Measurements from ENCODE around the gene VSTM4. TPM values are rescaled to one million over a fixed set of nuclear protein-coding genes. Genes with fewer than 3 reads are reported as not detected.

VSTM4 gene
- total RNA-seq, 2 donors from 2014 or later = 0.06 to 0.13 TPM

DNA sequence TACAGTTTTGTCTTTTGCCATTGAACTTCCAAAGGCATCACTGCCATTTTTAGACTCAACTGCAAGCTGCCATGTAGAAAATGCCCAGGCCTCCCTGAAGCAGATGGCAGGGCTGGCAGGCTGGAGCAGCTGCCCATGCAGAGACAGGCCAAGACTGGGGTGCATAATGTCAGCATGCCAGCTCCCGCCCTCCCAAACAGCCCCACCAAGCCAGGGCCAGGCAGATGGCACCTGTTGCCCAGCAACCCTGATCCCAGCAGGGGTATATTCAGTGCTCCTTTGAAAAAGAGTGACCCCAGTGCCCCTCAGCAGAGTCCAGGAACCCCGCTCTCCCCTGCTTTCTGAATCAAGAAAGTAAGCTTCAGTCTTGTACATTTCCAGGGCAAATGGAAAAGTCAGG is 32.6 kb downstream of the VSTM4 start:
- Mint-ChIP-seq H3K9me3 (peaks cover 14% of the 10 kb centered on the region), H3K4me1 (peaks cover 7% of the 10 kb centered on the region)

GRCh38 chr10:49081547-49082275 is 33.6 kb downstream of the VSTM4 start:
- peaks cover 4% of the 10 kb centered on the region for H3K9me3 Mint-ChIP-seq
- H3K27ac Mint-ChIP-seq = no peak overlapping the region
- H3K27me3 Mint-ChIP-seq = no peaks in the 10 kb centered on the region
- peaks cover 10% of the 10 kb centered on the region for H3K4me1 Mint-ChIP-seq
- no peak overlapping the region for H3K4me3 Mint-ChIP-seq
- no peak for ATAC-seq (replicated peaks)
- H3K36me3 Mint-ChIP-seq (ENCODE audit: low read depth) = no peaks in the 10 kb centered on the region

More for the DNA sequence above, 32.6 kb downstream of the VSTM4 start:
- Mint-ChIP-seq H3K27ac (no peak overlapping the region), H3K27me3 (no peaks in the 10 kb centered on the region), H3K36me3 (ENCODE audit: low read depth) (no peaks in the 10 kb centered on the region), H3K4me3 (no peak overlapping the region)
- ATAC-seq (replicated peaks) = no peak

- no peak for ATAC-seq (replicated peaks)
- peaks cover 10% of the 10 kb centered on the region for H3K4me1 Mint-ChIP-seq
- H3K27ac Mint-ChIP-seq = no peak overlapping the region
- H3K27me3 Mint-ChIP-seq = peaks cover 4% of the 10 kb centered on the region
- no peak overlapping the region for H3K4me3 Mint-ChIP-seq
- H3K36me3 Mint-ChIP-seq (ENCODE audit: low read depth) = no peaks in the 10 kb centered on the region
- H3K9me3 Mint-ChIP-seq = no peaks in the 10 kb centered on the region
These were observed 34.4 kb downstream of the VSTM4 start for GRCh38 chr10:49080965-49081364.

GRCh38 chr10:49080071-49080470 is 35.3 kb downstream of the VSTM4 start:
- peak; percentile 33 for ATAC-seq (replicated peaks)
- Mint-ChIP-seq H3K9me3 (no peaks in the 10 kb centered on the region), H3K27me3 (peaks cover 4% of the 10 kb centered on the region), H3K36me3 (ENCODE audit: low read depth) (no peaks in the 10 kb centered on the region), H3K4me3 (peak overlapping the region; percentile 15), H3K4me1 (peaks cover 10% of the 10 kb centered on the region), H3K27ac (peak overlapping the region; percentile 68)

DNA sequence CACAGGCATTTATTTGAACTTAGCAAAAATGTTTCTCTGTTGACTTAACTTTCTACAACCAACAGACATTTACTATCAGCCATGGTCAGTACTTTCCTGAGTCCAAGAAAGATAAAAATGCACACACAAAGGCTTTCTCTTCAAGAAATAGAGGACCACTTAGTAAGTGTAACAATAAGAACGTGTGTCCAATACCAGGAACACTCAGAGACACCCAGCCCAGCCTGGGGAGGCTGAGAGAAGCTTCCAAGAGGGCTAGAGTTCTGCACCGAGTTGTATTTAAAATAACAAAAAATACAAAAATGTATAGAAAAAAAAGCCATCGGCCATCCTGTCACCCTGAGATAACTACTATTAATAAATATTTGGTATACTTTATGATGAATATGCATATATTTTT is 35.8 kb downstream of the VSTM4 start:
- H3K27ac Mint-ChIP-seq = no peak overlapping the region
- H3K9me3 Mint-ChIP-seq = no peaks in the 10 kb centered on the region
- no peak for ATAC-seq (replicated peaks)
- H3K27me3 Mint-ChIP-seq = peaks cover 4% of the 10 kb centered on the region
- no peak overlapping the region for H3K4me3 Mint-ChIP-seq
- H3K36me3 Mint-ChIP-seq (ENCODE audit: low read depth) = no peaks in the 10 kb centered on the region
- H3K4me1 Mint-ChIP-seq = peaks cover 10% of the 10 kb centered on the region

DNA sequence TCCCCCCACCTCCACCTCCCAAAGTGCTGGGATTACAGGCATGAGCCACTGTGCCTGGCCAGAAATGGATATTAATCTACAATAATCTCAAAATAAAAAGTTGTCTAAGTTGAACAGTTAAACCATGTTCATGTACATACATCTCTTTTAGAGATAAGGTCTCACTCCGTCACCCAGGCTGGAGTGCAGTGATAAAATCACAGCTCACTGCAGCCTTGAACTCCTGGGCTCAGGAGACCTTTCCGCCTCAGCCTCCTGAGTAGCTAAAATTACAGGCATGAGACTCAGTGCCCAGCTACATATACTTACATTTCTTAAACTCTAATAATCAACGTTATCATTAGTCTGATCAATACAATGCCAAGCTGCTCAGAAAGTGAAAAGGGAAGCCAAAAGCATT is 36.2 kb downstream of the VSTM4 start:
- H3K4me3 Mint-ChIP-seq = no peak overlapping the region
- H3K27ac Mint-ChIP-seq = no peak overlapping the region
- H3K9me3 Mint-ChIP-seq = no peaks in the 10 kb centered on the region
- H3K4me1 Mint-ChIP-seq = peaks cover 10% of the 10 kb centered on the region
- H3K27me3 Mint-ChIP-seq = peaks cover 4% of the 10 kb centered on the region
- ATAC-seq (replicated peaks) = no peak
- H3K36me3 Mint-ChIP-seq (ENCODE audit: low read depth) = no peaks in the 10 kb centered on the region

GRCh38 chr10:49078433-49078832 is 36.9 kb downstream of the VSTM4 start:
- H3K27ac Mint-ChIP-seq = no peak overlapping the region
- no peaks in the 10 kb centered on the region for H3K36me3 Mint-ChIP-seq (ENCODE audit: low read depth)
- ATAC-seq (replicated peaks) = peak; percentile 34
- H3K4me1 Mint-ChIP-seq = peaks cover 10% of the 10 kb centered on the region
- H3K4me3 Mint-ChIP-seq = no peak overlapping the region
- no peaks in the 10 kb centered on the region for H3K9me3 Mint-ChIP-seq
- H3K27me3 Mint-ChIP-seq = peaks cover 4% of the 10 kb centered on the region

- Mint-ChIP-seq H3K36me3 (ENCODE audit: low read depth) (no peaks in the 10 kb centered on the region), H3K4me3 (peak overlapping the region; percentile 25), H3K27ac (peak overlapping the region; percentile 61), H3K9me3 (no peaks in the 10 kb centered on the region), H3K27me3 (peaks cover 7% of the 10 kb centered on the region), H3K4me1 (peaks cover 10% of the 10 kb centered on the region)
- ATAC-seq (replicated peaks) = peak; percentile 81
These were observed 38.4 kb downstream of the VSTM4 start for GRCh38 chr10:49076741-49077521.

GRCh38 chr10:49076319-49076718 is 39.0 kb downstream of the VSTM4 start:
- no peaks in the 10 kb centered on the region for H3K36me3 Mint-ChIP-seq (ENCODE audit: low read depth)
- peaks cover 10% of the 10 kb centered on the region for H3K4me1 Mint-ChIP-seq
- H3K9me3 Mint-ChIP-seq = no peaks in the 10 kb centered on the region
- no peak for ATAC-seq (replicated peaks)
- H3K27ac Mint-ChIP-seq = peak overlapping the region; percentile 61
- peak overlapping the region; percentile 25 for H3K4me3 Mint-ChIP-seq
- H3K27me3 Mint-ChIP-seq = peaks cover 7% of the 10 kb centered on the region

GRCh38 chr10:49075743-49076142 is 39.6 kb downstream of the VSTM4 start:
- Mint-ChIP-seq H3K36me3 (ENCODE audit: low read depth) (no peaks in the 10 kb centered on the region), H3K4me1 (peaks cover 10% of the 10 kb centered on the region), H3K27ac (no peak overlapping the region), H3K4me3 (no peak overlapping the region), H3K27me3 (peaks cover 7% of the 10 kb centered on the region), H3K9me3 (no peaks in the 10 kb centered on the region)
- no peak for ATAC-seq (replicated peaks)

- ATAC-seq (replicated peaks) = no peak
- no peak overlapping the region for H3K27ac Mint-ChIP-seq
- no peaks in the 10 kb centered on the region for H3K9me3 Mint-ChIP-seq
- peaks cover 7% of the 10 kb centered on the region for H3K27me3 Mint-ChIP-seq
- no peak overlapping the region for H3K4me3 Mint-ChIP-seq
- H3K36me3 Mint-ChIP-seq (ENCODE audit: low read depth) = no peaks in the 10 kb centered on the region
- peaks cover 5% of the 10 kb centered on the region for H3K4me1 Mint-ChIP-seq
These were observed 40.3 kb downstream of the VSTM4 start for GRCh38 chr10:49074836-49075682.

DNA sequence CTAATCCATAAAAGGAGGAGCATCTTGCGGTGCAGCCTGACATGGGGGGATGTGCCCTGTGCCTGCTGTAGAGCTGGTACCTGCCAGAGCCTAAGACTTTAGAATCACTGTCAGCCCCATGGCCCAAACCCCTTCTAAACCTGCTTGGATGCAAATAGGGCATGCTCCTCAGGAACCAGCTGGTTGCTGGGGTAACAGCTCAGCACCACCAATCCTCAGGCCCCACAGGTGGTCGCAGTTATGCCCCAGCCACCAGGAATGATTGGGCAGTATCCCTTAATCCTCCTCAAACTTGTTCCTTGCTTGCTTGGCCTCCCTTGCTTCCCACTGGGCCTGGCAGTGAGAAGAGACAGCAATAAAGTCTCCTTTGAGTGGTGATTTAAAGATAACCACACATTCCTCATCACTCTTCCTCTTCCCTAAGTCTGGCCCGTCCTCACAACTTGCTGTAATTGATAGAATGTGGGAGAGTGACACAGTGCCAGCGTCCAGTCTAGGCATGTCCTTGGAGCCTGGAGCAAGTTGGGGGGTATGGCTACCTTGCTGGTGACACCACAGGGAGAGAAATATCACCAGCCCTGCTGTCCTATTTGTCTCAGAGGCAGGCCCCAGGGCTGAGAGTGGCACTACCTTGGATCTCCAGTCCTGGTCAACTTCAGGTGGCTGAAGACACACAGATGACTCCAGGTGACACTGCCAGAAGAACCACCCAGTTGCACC is 43.0 kb downstream of the VSTM4 start:
- Mint-ChIP-seq H3K27me3 (peaks cover 7% of the 10 kb centered on the region), H3K27ac (peak overlapping the region; percentile 58), H3K9me3 (no peaks in the 10 kb centered on the region), H3K4me3 (no peak overlapping the region), H3K36me3 (ENCODE audit: low read depth) (no peaks in the 10 kb centered on the region), H3K4me1 (peaks cover 4% of the 10 kb centered on the region)
- ATAC-seq (replicated peaks) = no peak

DNA sequence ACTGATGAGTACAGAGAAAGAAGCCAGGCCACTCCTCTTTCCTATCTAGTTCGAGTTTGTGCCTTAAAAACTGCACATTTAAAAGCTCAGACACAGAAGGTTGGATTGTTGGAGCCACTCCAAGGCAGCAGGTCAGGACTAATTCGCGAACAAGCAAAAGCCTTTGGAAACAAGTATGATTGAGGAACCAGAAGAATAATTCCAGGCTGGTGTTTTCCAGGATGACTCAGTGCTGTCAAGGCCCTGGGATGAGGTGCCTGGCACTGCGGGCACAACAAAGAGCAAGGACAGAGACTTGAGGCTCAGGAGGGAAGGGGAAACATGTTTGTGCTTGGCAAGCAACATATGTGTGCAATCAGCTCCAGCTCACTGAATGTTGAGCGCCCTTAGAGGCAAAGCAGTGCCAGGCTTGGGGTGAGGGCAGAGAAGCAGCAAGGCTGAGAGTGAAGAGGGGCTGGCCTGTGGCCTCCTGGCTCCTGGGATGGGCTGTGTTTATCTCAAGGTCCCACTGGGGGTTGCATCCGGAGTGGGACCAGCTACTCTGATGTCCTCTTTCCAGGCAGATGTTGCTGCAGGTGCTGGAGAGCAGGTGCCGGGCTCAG is 44.1 kb downstream of the VSTM4 start:
- H3K36me3 Mint-ChIP-seq (ENCODE audit: low read depth) = no peaks in the 10 kb centered on the region
- H3K4me1 Mint-ChIP-seq = no peaks in the 10 kb centered on the region
- no peak overlapping the region for H3K27ac Mint-ChIP-seq
- H3K9me3 Mint-ChIP-seq = no peaks in the 10 kb centered on the region
- H3K27me3 Mint-ChIP-seq = peaks cover 7% of the 10 kb centered on the region
- no peak overlapping the region for H3K4me3 Mint-ChIP-seq
- ATAC-seq (replicated peaks) = no peak

DNA sequence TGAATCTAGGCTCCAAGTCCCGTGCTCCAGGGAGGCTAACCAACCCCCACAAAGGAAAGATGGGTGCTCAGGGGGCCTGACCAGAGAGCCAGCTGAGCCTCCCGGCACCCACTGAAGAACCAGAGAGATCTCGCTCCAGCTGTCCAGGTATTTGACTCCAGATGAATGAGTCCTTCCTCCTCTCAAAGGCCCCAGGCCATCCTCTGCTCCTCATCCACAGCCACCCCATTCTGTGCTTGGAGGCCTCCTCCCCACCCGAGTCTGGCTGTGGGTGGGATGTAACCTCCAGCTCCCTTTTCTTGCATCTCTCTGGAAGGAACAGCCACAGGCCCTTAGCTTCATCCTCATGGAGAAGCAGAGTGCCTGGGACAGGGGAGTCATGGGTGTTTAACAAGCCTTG is 44.6 kb downstream of the VSTM4 start:
- no peaks in the 10 kb centered on the region for H3K4me1 Mint-ChIP-seq
- no peak overlapping the region for H3K27ac Mint-ChIP-seq
- no peaks in the 10 kb centered on the region for H3K9me3 Mint-ChIP-seq
- H3K27me3 Mint-ChIP-seq = peaks cover 10% of the 10 kb centered on the region
- ATAC-seq (replicated peaks) = no peak
- no peak overlapping the region for H3K4me3 Mint-ChIP-seq
- no peaks in the 10 kb centered on the region for H3K36me3 Mint-ChIP-seq (ENCODE audit: low read depth)

Data from activated T-helper 17 cell treated with anti-CD3 and anti-CD28 coated beads, Interleukin-2, amount 50 U/mL, for 72 hours (primary cell).